PC-9 (cell line): Measurements from ENCODE around the gene ELP4. TPM values are rescaled to one million over a fixed set of nuclear protein-coding genes. Genes with fewer than 3 reads are reported as not detected.
"Not testable (repeated sequence)": the region's sequence is repeated elsewhere in the genome, so short reads cannot be mapped to it uniquely, and the experiment has no call there.

ENCODE experiments used
- BruUV-seq: library from RNA; stranded (reverse); fragments of 400-500 nt; replicated peaks from 2 replicates; lab custom pipeline; 2021; lab: Mats Ljungman, UMichigan
- CTCF ChIA-PET: fragments of 300-600 bp; sonication (Branson Sonifier 250); formaldehyde crosslinking; loops from one replicate; lab custom pipeline; 2022; ENCODE audit warnings: antibody characterized with exemption; lab: Charles Lee
- POLR2A ChIA-PET: fragments of 300-600 bp; sonication (Branson Sonifier 250); formaldehyde crosslinking; loops from one replicate; lab custom pipeline; 2022; ENCODE audit warnings: antibody characterized with exemption; ENCODE audit not compliant: unreplicated experiment; lab: Charles Lee
- DNase-seq, 2 experiments: peaks; one replicate each; pipeline versions ENCODE4 v3.0.0 to v3.0.0-alpha.2; 2015 to 2022; ENCODE audit warnings: mixed read lengths in 1 of 2
- H2AFZ ChIP-seq: fragments of 200-600 bp; sonication (generic); 2 replicates; pipeline ENCODE4 v1.8.1; 2017; ENCODE audit warnings: antibody characterized with exemption
- H3F3A ChIP-seq: fragments of 200-600 bp; sonication (generic); 2 replicates; pipeline ENCODE4 v1.8.1; 2017; ENCODE audit warnings: antibody characterized with exemption, mild to moderate bottlenecking, low read depth; ENCODE audit not compliant: insufficient read depth
- H3K27ac ChIP-seq: fragments of 200-600 bp; sonication (generic); 2 replicates; pipeline ENCODE4 v1.6.1; 2016; ENCODE audit warnings: mixed run types
- H3K27me3 ChIP-seq: fragments of 200-600 bp; sonication (generic); 2 replicates; pipeline ENCODE4 v1.6.1; 2016; ENCODE audit warnings: low read depth, mixed run types; ENCODE audit not compliant: insufficient read depth
- H3K36me3 ChIP-seq: fragments of 200-600 bp; sonication (generic); 2 replicates; pipeline ENCODE4 v1.6.1; 2016; ENCODE audit warnings: low read depth, mixed run types
- H3K4me1 ChIP-seq: fragments of 200-600 bp; sonication (generic); replicated peaks from 2 replicates; pipeline ENCODE4 v1.6.1; 2016; ENCODE audit warnings: mixed run types; ENCODE audit not compliant: insufficient read depth
- H3K4me2 ChIP-seq: fragments of 200-600 bp; sonication (generic); 2 replicates; pipeline ENCODE4 v1.6.1; 2017; ENCODE audit warnings: mixed run types
- H3K4me3 ChIP-seq: fragments of 200-600 bp; sonication (generic); 2 replicates; pipeline ENCODE4 v1.6.1; 2016; ENCODE audit warnings: mixed run types
- H3K79me2 ChIP-seq: fragments of 200-600 bp; sonication (generic); 2 replicates; pipeline ENCODE4 v1.6.1; 2017; ENCODE audit warnings: low read depth, mixed run types
- H3K9me2 ChIP-seq: fragments of 200-600 bp; sonication (generic); 2 replicates; pipeline ENCODE4 v1.8.1; 2017; ENCODE audit warnings: mild to moderate bottlenecking; ENCODE audit not compliant: insufficient read depth
- H3K9me3 ChIP-seq: fragments of 200-600 bp; sonication (generic); 2 replicates; pipeline ENCODE4 v1.8.1; 2016; ENCODE audit warnings: low read depth; ENCODE audit not compliant: insufficient read depth
- H4K20me1 ChIP-seq: fragments of 200-600 bp; sonication (generic); 2 replicates; pipeline ENCODE4 v1.8.1; 2017; ENCODE audit not compliant: insufficient read depth
- CTCF ChIP-seq: fragments of 200-600 bp; sonication (generic); conservative IDR thresholded peaks from 2 replicates; pipeline ENCODE4 v1.6.1; 2017; ENCODE audit warnings: mixed run types, antibody characterized with exemption, mild to moderate bottlenecking, moderate library complexity
- EZH2 ChIP-seq: fragments of 200-600 bp; sonication (generic); IDR thresholded peaks from 2 replicates; pipeline ENCODE4 v1.8.0; 2017; ENCODE audit warnings: antibody characterized with exemption, low read depth
- intact Hi-C: fragments of 100-400 bp; cut with micrococcal nuclease; formaldehyde crosslinking; loops from one replicate; pipeline ENCODE4 v1.10.0; 2022; ENCODE audit not compliant: unreplicated experiment
- total RNA-seq: library from RNA; stranded (reverse); gene quantifications from 2 replicates; pipeline ENCODE4 v1.2.3, GENCODE V29; 2021

The ELP4 gene
- total RNA-seq, 1 experiment from 2014 or later = 20.5 TPM

DNA sequence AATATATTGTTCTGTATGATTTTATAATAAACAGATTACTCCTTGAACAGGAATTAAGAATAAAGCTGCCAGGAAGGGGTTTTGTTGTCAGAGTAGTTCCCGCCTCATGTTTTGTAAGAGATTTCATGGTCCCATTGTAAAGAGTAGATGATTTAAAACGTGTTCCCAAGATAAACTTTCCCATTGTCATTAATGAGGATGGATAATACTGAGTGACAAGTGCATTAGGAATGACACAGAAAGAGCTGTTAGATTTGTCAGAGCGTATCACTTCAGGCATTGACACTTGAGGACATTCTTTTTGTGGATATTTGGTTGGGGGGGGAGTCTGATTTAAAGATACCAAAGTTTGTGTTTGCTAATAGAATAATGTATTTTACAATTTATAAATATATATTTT, 154.6 kb downstream of the ELP4 start:
- no peaks in the 10 kb centered on the region for H3K4me1 ChIP-seq
- intact Hi-C loops = no loop called here
- H3K4me3 ChIP-seq = no peak overlapping the region
- H3K9me3 ChIP-seq = no peaks in the 10 kb centered on the region
- H4K20me1 ChIP-seq = no peaks in the 10 kb centered on the region
- no peaks in the 10 kb centered on the region for H3K27me3 ChIP-seq
- DNase-seq = no peak
- H2AFZ ChIP-seq = no peak overlapping the region
- TF ChIP-seq CTCF (no peak), EZH2 (no peak)
- no peak overlapping the region for H3K27ac ChIP-seq
- CTCF ChIA-PET = no interaction called here
- H3K9me2 ChIP-seq = 0 out of 2 replicates have a peak, but pooled peaks cover 4% of the 10 kb centered on the region
- BruUV-seq = no TSS peak
- no peaks in the 10 kb centered on the region for H3F3A ChIP-seq
- H3K4me2 ChIP-seq = no peak overlapping the region
- no peaks in the 10 kb centered on the region for H3K36me3 ChIP-seq
- POLR2A ChIA-PET = no interaction called here
- H3K79me2 ChIP-seq = no peaks in the 10 kb centered on the region

GRCh38 chr11:31664954-31665353, 155.4 kb downstream of the ELP4 start:
- Histone ChIP-seq H3K27ac (no peak overlapping the region), H3K4me1 (no peaks in the 10 kb centered on the region), H3K4me2 (no peak overlapping the region), H3K79me2 (no peaks in the 10 kb centered on the region), H3K9me2 (0 out of 2 replicates have a peak, but pooled peaks cover 4% of the 10 kb centered on the region), H3K36me3 (no peaks in the 10 kb centered on the region), H3K4me3 (no peak overlapping the region), H4K20me1 (no peaks in the 10 kb centered on the region), H3K9me3 (no peaks in the 10 kb centered on the region), H3F3A (no peaks in the 10 kb centered on the region), H3K27me3 (no peaks in the 10 kb centered on the region), H2AFZ (no peak overlapping the region)
- BruUV-seq = no TSS peak
- CTCF ChIA-PET = interaction anchor here (0.6 kb wide), 1 partner anchor 21 kb away, joined by 16 read pairs; no protein-coding TSS in a partner anchor
- DNase-seq = no peak
- no peak for TF ChIP-seq EZH2
- TF ChIP-seq CTCF = no peak
- intact Hi-C loops = no loop called here
- POLR2A ChIA-PET = no interaction called here

DNA sequence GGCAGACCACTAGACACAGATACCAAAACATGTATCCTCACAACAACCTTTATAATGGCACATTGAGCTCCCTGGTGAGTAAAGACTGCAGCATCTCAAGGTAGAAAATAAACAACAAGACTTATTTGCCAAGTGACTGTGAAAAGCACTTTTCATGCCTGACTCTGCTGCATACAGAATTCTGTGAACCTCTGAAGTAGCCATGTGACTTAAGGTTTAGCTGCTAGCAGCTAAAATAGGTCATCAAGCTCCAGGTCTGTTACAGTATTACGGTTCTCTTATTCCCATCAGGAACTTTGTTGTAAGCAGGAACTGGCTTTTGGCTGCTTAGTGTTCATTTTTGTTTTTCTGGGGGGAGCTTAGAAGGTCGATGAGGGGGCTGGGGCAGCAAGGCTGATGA, 162.1 kb downstream of the ELP4 start:
- no peaks in the 10 kb centered on the region for H3K4me1 ChIP-seq
- intact Hi-C loops = no loop called here
- no TSS peak for BruUV-seq
- DNase-seq = no peak
- CTCF ChIA-PET = no interaction called here
- H3K4me3 ChIP-seq = no peak overlapping the region
- no peak overlapping the region for H3K4me2 ChIP-seq
- POLR2A ChIA-PET = no interaction called here
- no peak overlapping the region for H2AFZ ChIP-seq
- H4K20me1 ChIP-seq = no peaks in the 10 kb centered on the region
- TF ChIP-seq EZH2 (no peak), CTCF (no peak)
- no peaks in the 10 kb centered on the region for H3K9me3 ChIP-seq
- H3K79me2 ChIP-seq = no peaks in the 10 kb centered on the region
- H3K27me3 ChIP-seq = no peaks in the 10 kb centered on the region
- H3K9me2 ChIP-seq = no peaks in the 10 kb centered on the region; the same call in 1 of the 2 replicates
- no peak overlapping the region for H3K27ac ChIP-seq
- no peaks in the 10 kb centered on the region for H3K36me3 ChIP-seq
- H3F3A ChIP-seq = no peaks in the 10 kb centered on the region

DNA sequence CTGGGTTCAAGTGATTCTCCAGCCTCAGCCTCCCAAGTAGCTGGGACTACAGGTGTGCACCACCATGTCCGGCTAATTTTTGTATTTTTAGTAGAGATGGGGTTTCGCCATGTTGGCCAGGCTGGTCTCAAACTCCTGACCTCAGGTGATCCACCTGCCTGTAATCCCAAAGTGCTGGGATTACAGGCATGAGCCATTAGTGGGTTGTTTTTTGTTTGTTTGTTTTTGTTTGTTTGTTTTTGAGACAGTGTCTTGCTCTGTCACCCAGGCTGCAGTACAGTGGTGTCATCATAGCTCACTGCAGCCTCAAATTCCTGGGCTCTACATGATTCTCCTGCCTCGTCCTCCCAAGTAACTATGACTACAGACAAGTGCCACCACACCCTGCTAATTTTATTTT, 163.5 kb downstream of the ELP4 start:
- H3K79me2 ChIP-seq, H3K9me2 ChIP-seq, H3K27me3 ChIP-seq, CTCF ChIA-PET, H3F3A ChIP-seq, POLR2A ChIA-PET, H3K4me2 ChIP-seq, H3K4me3 ChIP-seq, H3K36me3 ChIP-seq, H3K27ac ChIP-seq, H3K4me1 ChIP-seq, H4K20me1 ChIP-seq, H3K9me3 ChIP-seq, H2AFZ ChIP-seq, intact Hi-C loops, BruUV-seq, DNase-seq: not testable (repeated sequence)
